IPS-15b (cell line): ENCODE results near the gene RER1.

Experiments
- H3K27me3 ChIP-seq: one replicate; pipeline ENCODE4 v1.6.1; 2013; ENCODE audit warnings: low read length; ENCODE audit not compliant: control insufficient read depth, insufficient read depth
- H3K36me3 ChIP-seq: one replicate; pipeline ENCODE4 v1.6.1; 2013; ENCODE audit warnings: low read length; ENCODE audit not compliant: control insufficient read depth, insufficient read depth
- H3K4me1 ChIP-seq: one replicate; pipeline ENCODE4 v1.6.1; 2013; ENCODE audit warnings: mild to moderate bottlenecking, low read length; ENCODE audit not compliant: control insufficient read depth, insufficient read depth
- H3K4me3 ChIP-seq: one replicate; pipeline ENCODE4 v1.5.1; 2013; ENCODE audit warnings: low read depth, low read length
- H3K9ac ChIP-seq: one replicate; pipeline ENCODE4 v1.6.1; 2013; ENCODE audit warnings: low read depth, mild to moderate bottlenecking, low read length
- H3K9me3 ChIP-seq: one replicate; pipeline ENCODE4 v1.6.1; 2013; ENCODE audit warnings: mild to moderate bottlenecking, low read length; ENCODE audit not compliant: control insufficient read depth, insufficient read depth

Gene RER1

GRCh38 chr1:2451741-2452140 lies 60.1 kb downstream of the RER1 start:
- Histone ChIP-seq H3K4me1 (no peaks in the 10 kb centered on the region), H3K9ac (no peak overlapping the region), H3K9me3 (no peaks in the 10 kb centered on the region), H3K27me3 (no peaks in the 10 kb centered on the region), H3K36me3 (no peaks in the 10 kb centered on the region), H3K4me3 (no peak overlapping the region)

GRCh38 chr1:2452201-2452931 lies 60.7 kb downstream of the RER1 start:
- Histone ChIP-seq H3K9ac (no peak overlapping the region), H3K27me3 (no peaks in the 10 kb centered on the region), H3K9me3 (no peaks in the 10 kb centered on the region), H3K4me3 (no peak overlapping the region), H3K36me3 (no peaks in the 10 kb centered on the region), H3K4me1 (no peaks in the 10 kb centered on the region)

GRCh38 chr1:2452932-2453315 lies 61.3 kb downstream of the RER1 start:
- Histone ChIP-seq H3K9ac (no peak overlapping the region), H3K27me3 (no peaks in the 10 kb centered on the region), H3K4me1 (no peaks in the 10 kb centered on the region)

GRCh38 chr1:2454227-2454626 lies 62.6 kb downstream of the RER1 start:
- no peaks in the 10 kb centered on the region for H3K9me3 ChIP-seq
- H3K9ac ChIP-seq = no peak overlapping the region
- no peaks in the 10 kb centered on the region for H3K36me3 ChIP-seq
- H3K4me1 ChIP-seq = no peaks in the 10 kb centered on the region
- no peak overlapping the region for H3K4me3 ChIP-seq
- H3K27me3 ChIP-seq = no peaks in the 10 kb centered on the region

More at GRCh38 chr1:2452932-2453315, 61.3 kb downstream of the RER1 start:
- Histone ChIP-seq H3K9me3 (no peaks in the 10 kb centered on the region), H3K36me3 (no peaks in the 10 kb centered on the region), H3K4me3 (no peak overlapping the region)
